Right lobe of liver (tissue), 6 donors: ENCODE measurements around the gene ATAD3C. TPM values are rescaled to one million over a fixed set of nuclear protein-coding genes. Genes with fewer than 3 reads are reported as not detected.

Experiments
- ATAC-seq, 4 donors: fragments of 200-7000 bp; cut with Tn5 transposase; one replicate each; pipeline ENCODE4 v1.9.1; 2020; ENCODE audit warnings: mild to moderate bottlenecking in 4 of 4, moderate library complexity in 4 of 4
- DNase-seq, 3 donors: peaks; one replicate each; pipeline ENCODE4 v3.0.0-alpha.2; 2020
- H3K27ac ChIP-seq, 3 donors: fragments of 200-600 bp; one replicate each; pipeline ENCODE4 v1.8.0; 2022
- H3K27me3 ChIP-seq, 2 donors: fragments of 200-600 bp; one replicate each; pipeline ENCODE4 v1.8.0; 2022
- H3K36me3 ChIP-seq, 4 donors: fragments of 200-600 bp; sonication (generic) in 1 of 4; one replicate each; pipeline versions ENCODE4 v1.5.1 to v1.8.0; 2017 to 2022; ENCODE audit warnings: control low read depth in 1 of 4
- H3K4me1 ChIP-seq, 4 donors: fragments of 200-600 bp; sonication (generic) in 1 of 4; one replicate each; pipeline versions ENCODE4 v1.5.1 to v1.8.0; 2017 to 2022; ENCODE audit warnings: control low read depth in 1 of 4
- H3K4me3 ChIP-seq, 3 donors: fragments of 200-600 bp; one replicate each; pipeline ENCODE4 v1.8.0; 2022
- H3K9me3 ChIP-seq, 4 donors: fragments of 200-600 bp; sonication (generic) in 1 of 4; one replicate each; pipeline versions ENCODE4 v1.5.1 to v1.8.0; 2017 to 2022; ENCODE audit warnings: control low read depth in 1 of 4
- CTCF ChIP-seq, 4 donors: fragments of 200-600 bp in 3 of 4; fragments of 450-650 bp in 1 of 4; IDR thresholded peaks; one replicate each; pipeline versions ENCODE4 v1.5.1 to v1.8.0; 2016 to 2022; ENCODE audit warnings: antibody characterized with exemption in 4 of 4, mild to moderate bottlenecking in 2 of 4
- POLR2A ChIP-seq: fragments of 450-650 bp; IDR thresholded peaks from one replicate; pipeline ENCODE4 v1.6.1; 2017; ENCODE audit warnings: antibody characterized with exemption, mild to moderate bottlenecking
- WGBS: methylation state at CpG from one replicate; pipeline ENCODE4 v1.1.6; 2018; ENCODE audit warnings: low coverage, low lambda C conversion rate; ENCODE audit not compliant: insufficient coverage; ENCODE audit errors: missing lambda C conversion rate; 5-methylcytosine and 5-hydroxymethylcytosine counted together
- intact Hi-C, 2 donors: fragments of 100-400 bp; cut with DNase I; formaldehyde crosslinking; loops; one replicate each; pipeline versions ENCODE4 v1.11.2 to v1.14.1; 2022
- total RNA-seq, 6 experiments: library from RNA; depleted of rRNA in 2 of 6; stranded (reverse); fragments of >200 nt in 2 of 6; fragmentation: NEBNext Ultra II Directional in 3 of 6; extraction: Animal tissue kit (Norgen Biotek cat#: 25700) in 3 of 6; gene quantifications; one replicate each; pipeline versions ENCODE4 v1.1.0 to v1.2.4, GENCODE V29; 2016 to 2023
- donor health status: DM: no; HTN: yes; CAD: no.
- donor health status: DM: no; HTN: no; CAD: no.
- donor health status: DM: no; HTN: no; CAD: no.
- donor health status: DM: no; HTN: yes; CAD: no.
- donor health status: DM: no; HTN: yes; CAD: no.

ATAD3C gene
- total RNA-seq, 6 experiments from 2014 or later: 0.74 to 3.1 (median 1.9) TPM

GRCh38 chr1:1419363-1419812, 30.1 kb upstream of the ATAD3C start:
- ATAC-seq: peak in 1 of 4 donors; percentile 17
- Histone ChIP-seq H3K9me3 (no peaks in the 10 kb centered on the region), H3K4me3 (peak overlapping the region in 1 of 3 donors; percentile 26), H3K4me1 (no peaks in the 10 kb centered on the region), H3K27ac (no peak overlapping the region), H3K27me3 (no peaks in the 10 kb centered on the region), H3K36me3 (no peaks in the 10 kb centered on the region)
- TF ChIP-seq CTCF (IDR thresholded peaks at IDR 0.05): no peak
- TF ChIP-seq POLR2A: no peak
- 80% methylated on average over 1 of the region's 21 CpGs for WGBS
- intact Hi-C loops: no loop called here
- no peak for DNase-seq

- H3K27ac ChIP-seq: no peak overlapping the region
- TF ChIP-seq POLR2A (no peak), CTCF (IDR thresholded peaks at IDR 0.05) (peak in 1 of 4 donors; percentile 36)
- ATAC-seq: peak; percentile 69 to 76 (median 74)
- intact Hi-C loops: no loop called here
- no CpG with 5 or more reads among the region's 112 CpGs for WGBS
- H3K27me3 ChIP-seq: no peaks in the 10 kb centered on the region
- peak overlapping the region in 2 of 3 donors; percentile 23 to 26 for H3K4me3 ChIP-seq
- no peak for DNase-seq
- no peaks in the 10 kb centered on the region for H3K9me3 ChIP-seq
- no peaks in the 10 kb centered on the region for H3K36me3 ChIP-seq
- H3K4me1 ChIP-seq: no peaks in the 10 kb centered on the region
These were observed 29.5 kb upstream of the ATAD3C start for GRCh38 chr1:1419813-1420653.

GRCh38 chr1:1420654-1421141, 28.8 kb upstream of the ATAD3C start:
- DNase-seq: peak in 1 of 3 donors; percentile 28
- no peak for TF ChIP-seq POLR2A
- no peak for TF ChIP-seq CTCF (IDR thresholded peaks at IDR 0.05)
- Histone ChIP-seq H3K4me3 (no peak overlapping the region), H3K27ac (no peak overlapping the region), H3K36me3 (no peaks in the 10 kb centered on the region), H3K27me3 (no peaks in the 10 kb centered on the region), H3K4me1 (no peaks in the 10 kb centered on the region), H3K9me3 (no peaks in the 10 kb centered on the region)
- peak in 1 of 4 donors; percentile 19 for ATAC-seq
- intact Hi-C loops: no loop called here
- 100% methylated on average over 2 of the region's 12 CpGs for WGBS

GRCh38 chr1:1421147-1421906, 28.2 kb upstream of the ATAD3C start, which contains the start of gene ANKRD65:
TSS of gene ANKRD65 (minus strand) at chr1:1421276. CDS start at chr1:1421005, 271 bp downstream.
- intact Hi-C loops: no loop called here
- no peaks in the 10 kb centered on the region for H3K9me3 ChIP-seq
- WGBS: 100% methylated on average over 1 of the region's 18 CpGs
- TF ChIP-seq CTCF (IDR thresholded peaks at IDR 0.05): no peak
- TF ChIP-seq POLR2A: no peak
- no peaks in the 10 kb centered on the region for H3K36me3 ChIP-seq
- no peaks in the 10 kb centered on the region for H3K27me3 ChIP-seq
- ATAC-seq (peak in 1 of 4 donors; percentile 17), DNase-seq (peak in 1 of 3 donors; percentile 37)
- no peaks in the 10 kb centered on the region for H3K4me1 ChIP-seq
- H3K4me3 ChIP-seq: peak within 1 kb of the TSS in 1 of 3 donors; percentile 26
- H3K27ac ChIP-seq: no peak within 1 kb of the TSS
